ENCODE results near the gene SEPTIN5.

The SEPTIN5 gene

DNA sequence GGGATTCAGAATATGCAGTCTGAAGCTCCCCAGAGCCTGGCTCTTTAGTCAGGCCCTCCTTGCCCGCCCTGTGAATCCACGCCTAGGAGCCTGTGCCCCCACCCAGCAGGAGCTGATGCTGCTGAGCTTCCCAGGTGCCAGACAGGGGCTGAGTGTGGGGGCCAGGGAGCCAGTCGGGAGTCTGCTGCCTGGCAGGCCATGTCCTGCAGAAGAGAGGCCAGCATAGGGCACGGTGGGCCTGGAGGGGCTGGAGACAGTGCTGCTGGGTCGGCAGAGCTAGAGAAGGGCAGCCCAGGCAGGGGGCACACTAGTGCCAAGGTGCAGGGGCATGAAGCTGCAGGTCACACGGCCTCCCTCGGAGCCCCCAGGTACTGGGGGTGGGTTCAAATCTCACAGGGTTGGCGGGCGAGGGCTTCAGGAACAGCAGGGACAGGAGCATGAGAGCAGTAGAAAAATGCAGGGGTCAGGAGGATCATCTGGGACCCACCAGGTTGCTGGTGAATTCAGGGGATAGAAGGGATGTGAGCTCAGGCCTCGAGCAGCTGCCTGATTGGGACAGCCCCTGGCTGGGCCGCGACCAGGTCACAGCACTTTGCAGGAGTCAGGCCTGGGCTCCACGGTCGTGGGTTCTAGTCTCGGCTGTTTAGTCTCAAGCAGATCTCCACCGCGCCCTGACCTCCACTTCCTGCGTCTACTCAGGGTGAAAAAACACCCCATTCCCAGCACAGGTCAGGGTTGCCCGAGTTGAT lies 4.1 kb upstream of the SEPTIN5 start:
- no CpG with 5 or more reads among the region's 19 CpGs for WGBS (ENCODE audit: extremely low coverage, insufficient coverage, insufficient read length)
- H4K12ac ChIP-seq (ENCODE audit: low read depth, low read length) = no peak overlapping the region
- no peak overlapping the region for H3K4ac ChIP-seq (ENCODE audit: low read depth, low read length)

DNA sequence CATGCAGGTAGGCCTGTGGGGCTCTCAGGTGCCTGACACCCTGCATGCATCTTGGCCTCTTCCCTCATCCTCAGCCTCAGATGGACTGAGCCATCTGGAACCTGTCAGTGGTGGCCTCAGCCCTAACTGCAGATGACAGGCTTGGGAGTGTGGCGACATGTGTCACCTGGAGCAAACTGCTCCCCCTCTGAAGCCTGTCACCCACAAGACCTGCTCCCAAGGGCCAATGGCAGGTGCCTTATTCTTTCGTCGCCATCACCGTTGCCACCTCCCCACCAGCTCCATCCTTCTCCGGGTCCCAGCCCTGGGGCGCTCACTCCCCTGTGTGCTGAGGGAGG lies 3.6 kb upstream of the SEPTIN5 start:
- Histone ChIP-seq H3K27ac (ENCODE audit: low read depth, low read length) (no peak overlapping the region), H3K4ac (ENCODE audit: low read depth, low read length) (no peak overlapping the region), H4K12ac (ENCODE audit: low read depth, low read length) (no peak overlapping the region), H4K91ac (ENCODE audit: low read depth, low read length) (no peak overlapping the region), H3K79me2 (ENCODE audit: control insufficient read depth, insufficient read depth, low read length, poor library complexity) (no peaks in the 10 kb centered on the region), H3K18ac (ENCODE audit: low read length) (no peak overlapping the region), H3K79me1 (ENCODE audit: low read length) (no peaks in the 10 kb centered on the region), H2AK5ac (ENCODE audit: low read length) (no peak overlapping the region), H3K9ac (ENCODE audit: low read length) (no peak overlapping the region), H2AFZ (ENCODE audit: insufficient read depth, low read length, poor library complexity) (no peak overlapping the region), H3K27me3 (ENCODE audit: insufficient read depth, low read length) (peaks cover 26% of the 10 kb centered on the region), H4K8ac (ENCODE audit: low read depth, low read length) (no peak overlapping the region), H3K4me1 (ENCODE audit: control insufficient read depth in 1 of 2, insufficient read depth in 2 of 2, low read length in 2 of 2) (peaks cover 4% of the 10 kb centered on the region in 2 experiments), H3K23ac (ENCODE audit: low read length) (no peak overlapping the region), H2BK5ac (ENCODE audit: low read depth, low read length, poor library complexity) (no peak overlapping the region), H3K4me2 (ENCODE audit: low read length) (no peak overlapping the region), H3K4me3 (ENCODE audit: low read depth, low read length) (no peak overlapping the region), H2BK12ac (ENCODE audit: low read length) (no peak overlapping the region), H2BK120ac (ENCODE audit: insufficient read depth, low read length, poor library complexity) (no peak overlapping the region), H3K9me3 (ENCODE audit: insufficient read depth, low read depth, low read length) (peaks cover 4% of the 10 kb centered on the region), H3K14ac (ENCODE audit: low read length) (no peak overlapping the region), H3K36me3 (ENCODE audit: control insufficient read depth in 1 of 2, insufficient read depth in 2 of 2, low read length in 2 of 2) (no peaks in the 10 kb centered on the region)
- no CpG with 5 or more reads among the region's 6 CpGs for whole genome bisulfite sequencing (ENCODE audit: extremely low coverage, insufficient coverage, insufficient read length)
- no peak for DNase-seq

More for the DNA sequence above, 4.1 kb upstream of the SEPTIN5 start:
- H4K8ac ChIP-seq (ENCODE audit: low read depth, low read length) = no peak overlapping the region
- no peak overlapping the region for H3K4me3 ChIP-seq (ENCODE audit: low read depth, low read length)
- H3K79me2 ChIP-seq (ENCODE audit: control insufficient read depth, insufficient read depth, low read length, poor library complexity) = no peaks in the 10 kb centered on the region
- no peak overlapping the region for H2AFZ ChIP-seq (ENCODE audit: insufficient read depth, low read length, poor library complexity)
- no peak overlapping the region for H3K4me2 ChIP-seq (ENCODE audit: low read length)
- H3K9ac ChIP-seq (ENCODE audit: low read length) = no peak overlapping the region
- H4K91ac ChIP-seq (ENCODE audit: low read depth, low read length) = no peak overlapping the region
- H3K79me1 ChIP-seq (ENCODE audit: low read length) = no peaks in the 10 kb centered on the region
- no peak overlapping the region for H2AK5ac ChIP-seq (ENCODE audit: low read length)
- H3K9me3 ChIP-seq (ENCODE audit: insufficient read depth, low read depth, low read length) = peaks cover 4% of the 10 kb centered on the region
- no peak overlapping the region for H3K23ac ChIP-seq (ENCODE audit: low read length)
- no peak for DNase-seq
- H3K36me3 ChIP-seq (ENCODE audit: control insufficient read depth in 1 of 2, insufficient read depth in 2 of 2, low read length in 2 of 2) = no peaks in the 10 kb centered on the region
- H3K27ac ChIP-seq (ENCODE audit: low read depth, low read length) = no peak overlapping the region
- peaks cover 4% of the 10 kb centered on the region in 2 experiments for H3K4me1 ChIP-seq (ENCODE audit: control insufficient read depth in 1 of 2, insufficient read depth in 2 of 2, low read length in 2 of 2)
- peaks cover 21% of the 10 kb centered on the region for H3K27me3 ChIP-seq (ENCODE audit: insufficient read depth, low read length)
- no peak overlapping the region for H3K14ac ChIP-seq (ENCODE audit: low read length)
- no peak overlapping the region for H2BK120ac ChIP-seq (ENCODE audit: insufficient read depth, low read length, poor library complexity)
- no peak overlapping the region for H2BK12ac ChIP-seq (ENCODE audit: low read length)
- no peak overlapping the region for H2BK5ac ChIP-seq (ENCODE audit: low read depth, low read length, poor library complexity)
- no peak overlapping the region for H3K18ac ChIP-seq (ENCODE audit: low read length)

DNA sequence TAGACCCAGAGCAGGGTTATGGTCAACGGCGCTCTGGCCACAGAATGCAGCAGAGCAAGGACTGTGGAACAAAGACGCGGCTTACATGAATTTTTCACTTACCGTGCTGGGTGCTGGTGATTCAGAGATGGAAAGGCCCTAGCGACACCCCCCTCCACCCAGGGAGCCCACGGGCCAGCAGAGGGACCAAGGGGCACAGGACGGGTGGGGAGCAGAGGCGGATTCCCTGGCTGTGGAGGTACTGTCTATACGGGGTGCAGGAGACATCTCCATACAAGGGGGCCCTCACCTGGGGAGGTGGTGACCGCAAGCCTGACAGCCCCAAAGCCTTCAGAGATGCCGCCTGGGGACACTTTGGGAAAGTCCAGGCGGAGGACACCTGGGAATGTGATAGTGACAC lies 1.1 kb upstream of the SEPTIN5 start:
- Histone ChIP-seq H3K14ac (ENCODE audit: low read length) (no peak overlapping the region), H4K12ac (ENCODE audit: low read depth, low read length) (no peak overlapping the region), H3K23ac (ENCODE audit: low read length) (no peak overlapping the region), H2AFZ (ENCODE audit: insufficient read depth, low read length, poor library complexity) (no peak overlapping the region), H4K91ac (ENCODE audit: low read depth, low read length) (no peak overlapping the region), H3K79me1 (ENCODE audit: low read length) (no peaks in the 10 kb centered on the region), H2BK5ac (ENCODE audit: low read depth, low read length, poor library complexity) (no peak overlapping the region), H3K4me1 (ENCODE audit: control insufficient read depth in 1 of 2, insufficient read depth in 2 of 2, low read length in 2 of 2) (peaks cover 7% of the 10 kb centered on the region in 2 experiments), H3K18ac (ENCODE audit: low read length) (no peak overlapping the region), H3K9me3 (ENCODE audit: insufficient read depth, low read depth, low read length) (peaks cover 5% of the 10 kb centered on the region), H3K36me3 (ENCODE audit: control insufficient read depth in 1 of 2, insufficient read depth in 2 of 2, low read length in 2 of 2) (no peaks in the 10 kb centered on the region), H3K4ac (ENCODE audit: low read depth, low read length) (no peak overlapping the region), H2BK12ac (ENCODE audit: low read length) (no peak overlapping the region), H3K79me2 (ENCODE audit: control insufficient read depth, insufficient read depth, low read length, poor library complexity) (no peaks in the 10 kb centered on the region), H2BK120ac (ENCODE audit: insufficient read depth, low read length, poor library complexity) (no peak overlapping the region), H3K4me2 (ENCODE audit: low read length) (no peak overlapping the region), H2AK5ac (ENCODE audit: low read length) (no peak overlapping the region), H3K27me3 (ENCODE audit: insufficient read depth, low read length) (peaks cover 32% of the 10 kb centered on the region), H4K8ac (ENCODE audit: low read depth, low read length) (no peak overlapping the region), H3K4me3 (ENCODE audit: low read depth, low read length) (no peak overlapping the region), H3K27ac (ENCODE audit: low read depth, low read length) (no peak overlapping the region), H3K9ac (ENCODE audit: low read length) (no peak overlapping the region)
- no peak for DNase-seq
- WGBS (ENCODE audit: extremely low coverage, insufficient coverage, insufficient read length) = no CpG with 5 or more reads among the region's 13 CpGs

DNA sequence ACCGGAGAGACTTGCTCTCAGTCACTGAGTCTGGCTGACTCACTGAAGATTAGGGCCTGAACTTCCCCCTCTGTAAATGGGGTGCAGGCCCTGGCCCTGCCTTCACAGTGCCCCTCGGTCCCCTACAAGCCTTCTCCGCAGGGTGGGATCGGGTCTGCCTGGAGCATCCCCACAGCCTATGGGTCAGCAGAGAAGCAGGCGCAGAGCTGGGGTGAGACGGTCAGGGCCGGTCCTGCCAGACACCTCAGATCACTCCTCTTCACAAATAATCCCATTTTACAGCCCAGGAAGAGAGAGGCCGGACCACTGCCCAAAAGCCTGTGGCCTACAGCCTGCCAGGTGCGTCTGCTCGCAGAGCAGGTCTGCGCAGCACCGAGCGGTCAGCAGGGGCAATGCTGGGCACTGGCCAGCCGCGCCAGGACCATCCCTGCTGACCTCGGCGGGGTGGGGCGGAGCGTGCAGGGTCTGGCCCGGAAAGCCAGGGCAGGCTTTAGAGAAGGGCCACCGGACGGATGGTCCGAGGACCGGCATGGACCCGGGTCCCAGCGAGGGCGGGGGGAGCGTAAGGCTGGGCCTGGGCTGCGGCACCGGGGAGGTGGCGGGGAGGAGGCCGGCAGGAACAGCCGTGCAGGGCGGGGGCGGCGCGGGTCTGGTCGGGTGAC lies 522 bp upstream of the SEPTIN5 start:
- H3K4me2 ChIP-seq (ENCODE audit: low read length) = peak overlapping the region; percentile 73
- no peaks in the 10 kb centered on the region for H3K36me3 ChIP-seq (ENCODE audit: control insufficient read depth in 1 of 2, insufficient read depth in 2 of 2, low read length in 2 of 2)
- no peak overlapping the region for H4K12ac ChIP-seq (ENCODE audit: low read depth, low read length)
- no peak overlapping the region for H3K4ac ChIP-seq (ENCODE audit: low read depth, low read length)
- H3K9ac ChIP-seq (ENCODE audit: low read length) = no peak overlapping the region
- WGBS (ENCODE audit: extremely low coverage, insufficient coverage, insufficient read length) = no CpG with 5 or more reads among the region's 38 CpGs
- H2AFZ ChIP-seq (ENCODE audit: insufficient read depth, low read length, poor library complexity) = no peak overlapping the region
- no peak overlapping the region for H4K8ac ChIP-seq (ENCODE audit: low read depth, low read length)
- H3K79me2 ChIP-seq (ENCODE audit: control insufficient read depth, insufficient read depth, low read length, poor library complexity) = no peaks in the 10 kb centered on the region
- H2BK5ac ChIP-seq (ENCODE audit: low read depth, low read length, poor library complexity) = no peak overlapping the region
- no peak overlapping the region for H3K14ac ChIP-seq (ENCODE audit: low read length)
- no peak overlapping the region for H3K18ac ChIP-seq (ENCODE audit: low read length)
- no peak overlapping the region for H3K27ac ChIP-seq (ENCODE audit: low read depth, low read length)
- DNase-seq = peak; percentile 32 to 47
- H3K27me3 ChIP-seq (ENCODE audit: insufficient read depth, low read length) = peaks cover 37% of the 10 kb centered on the region
- H3K4me3 ChIP-seq (ENCODE audit: low read depth, low read length) = peak overlapping the region; percentile 51
- no peak overlapping the region for H3K23ac ChIP-seq (ENCODE audit: low read length)
- no peak overlapping the region for H2BK120ac ChIP-seq (ENCODE audit: insufficient read depth, low read length, poor library complexity)
- no peak overlapping the region for H2AK5ac ChIP-seq (ENCODE audit: low read length)
- H3K79me1 ChIP-seq (ENCODE audit: low read length) = no peaks in the 10 kb centered on the region
- H4K91ac ChIP-seq (ENCODE audit: low read depth, low read length) = no peak overlapping the region
- peaks cover 7% of the 10 kb centered on the region for H3K9me3 ChIP-seq (ENCODE audit: insufficient read depth, low read depth, low read length)
- no peak overlapping the region for H2BK12ac ChIP-seq (ENCODE audit: low read length)
- peaks cover 12 to 13% of the 10 kb centered on the region in 2 experiments for H3K4me1 ChIP-seq (ENCODE audit: control insufficient read depth in 1 of 2, insufficient read depth in 2 of 2, low read length in 2 of 2)

Data from trophoblast cell (in vitro differentiated cells and primary cell).